Measurements from ENCODE around the gene COMMD3. TPM values are rescaled to one million over a fixed set of nuclear protein-coding genes. Genes with fewer than 3 reads are reported as not detected.

The COMMD3 gene
- total and polyA plus RNA-seq, 2 of the 4 experiments (the other 2 are of a cell fraction) = 30.8 to 44.8 TPM

- H3K27ac ChIP-seq (ENCODE audit: insufficient read depth, low read length) = no peak overlapping the region
- no peak overlapping the region for H3K4ac ChIP-seq (ENCODE audit: low read depth, low read length)
- 67% methylated on average over 1 of the region's 6 CpGs; no CpG with 5 or more reads in 1 of the 2 experiments for WGBS, 2 experiments (ENCODE audit: extremely low coverage in 2 of 2, insufficient read length in 1 of 2)
- H3K27me3 ChIP-seq (ENCODE audit: control insufficient read depth, insufficient read depth, low read length) = peaks cover 1% of the 10 kb centered on the region; the same call in 1 of the 2 replicates
- no peak overlapping the region for H2BK15ac ChIP-seq (ENCODE audit: low read depth, low read length)
- dilution Hi-C loops (cut with HindIII; ENCODE audit: low sequenced_read_pairs, unreplicated experiment) = no loop called here
- no peaks in the 10 kb centered on the region for H3K9me1 ChIP-seq (ENCODE audit: insufficient read depth, low read length)
- ATAC-seq (ENCODE audit: low read depth) = no peak
- ChIA-PET POLR2A (ENCODE audit: unreplicated experiment) (no interaction called here), CTCF (no interaction called here)
- no TSS peak for BruUV-seq (replicated peaks)
- no peak overlapping the region for H3K4me3 ChIP-seq (ENCODE audit: insufficient read depth, low read depth, low read length)
- no peaks in the 10 kb centered on the region for H3K36me3 ChIP-seq (ENCODE audit: control insufficient read depth, insufficient read depth, low read length)
- no peak overlapping the region for H2AFZ ChIP-seq (replicated peaks; ENCODE audit: low read length, poor library complexity)
- no peak overlapping the region for H3K56ac ChIP-seq (ENCODE audit: extremely low read depth, insufficient read depth, low read length)
- in situ Hi-C loops (cut with MboI; ENCODE audit: low sequenced_read_pairs) = no loop called here
- H3K79me1 ChIP-seq (ENCODE audit: low read depth in 1 of 2, low read length in 2 of 2) = no peaks in the 10 kb centered on the region
- no peak overlapping the region for H3K18ac ChIP-seq (ENCODE audit: low read depth, low read length)
- DNase-seq = no peak
- H3K9me3 ChIP-seq (ENCODE audit: control insufficient read depth, insufficient read depth, low read length) = no peaks in the 10 kb centered on the region
- H4K5ac ChIP-seq (ENCODE audit: low read depth, low read length) = no peak overlapping the region
- no peaks in the 10 kb centered on the region for H4K20me1 ChIP-seq (ENCODE audit: insufficient read depth, low read length)
- TF ChIP-seq CHD1 (IDR thresholded peaks at IDR 0.05; ENCODE audit: low read depth, low read length) = no peak
- no peak for TF ChIP-seq SMC3 (IDR thresholded peaks at IDR 0.05; ENCODE audit: low read depth, low read length)
- no peak for TF ChIP-seq CTCF (conservative IDR thresholded peaks at IDR 0.05; ENCODE audit: low read depth, low read length)
- TF ChIP-seq MAFK (IDR thresholded peaks at IDR 0.05; ENCODE audit: low read depth, low read length) = no peak
- no peak for TF ChIP-seq CEBPB (IDR thresholded peaks at IDR 0.05; ENCODE audit: low read depth, low read length)
- no peak for TF ChIP-seq BHLHE40 (IDR thresholded peaks at IDR 0.05; ENCODE audit: low read depth, low read length)
- no peak for TF ChIP-seq RAD21 (IDR thresholded peaks at IDR 0.05; ENCODE audit: low read length)
- intact Hi-C loops (cut with micrococcal nuclease) = no loop called here
- no peak overlapping the region for H3K23ac ChIP-seq (ENCODE audit: low read depth, low read length)
- no peak overlapping the region for H2BK20ac ChIP-seq (ENCODE audit: low read depth, low read length)
- H2BK120ac ChIP-seq (ENCODE audit: low read depth, low read length) = no peak overlapping the region
- H3K14ac ChIP-seq (replicated peaks; ENCODE audit: low read depth, low read length) = no peak overlapping the region
- no peak overlapping the region for H3K4me2 ChIP-seq (ENCODE audit: low read depth, low read length)
- H3K4me1 ChIP-seq (ENCODE audit: control insufficient read depth, insufficient read depth, low read length) = no peaks in the 10 kb centered on the region
- no peak overlapping the region for H4K8ac ChIP-seq (ENCODE audit: low read depth in 2 of 2, low read length in 2 of 2)
- no peak overlapping the region for H2BK5ac ChIP-seq (ENCODE audit: low read depth, low read length, poor library complexity, severe bottlenecking)
- no peak overlapping the region for H2AK5ac ChIP-seq (ENCODE audit: low read depth, low read length)
- H4K91ac ChIP-seq (ENCODE audit: insufficient read depth, low read depth, low read length) = no peak overlapping the region
- no peak overlapping the region for H3K9ac ChIP-seq (ENCODE audit: low read depth, low read length)
- H2AK9ac ChIP-seq (replicated peaks; ENCODE audit: low read depth, low read length, poor library complexity) = no peak overlapping the region
These were observed 36.1 kb upstream of the COMMD3 start for GRCh38 chr10:22280078-22280477.
